ENCODE measurements around the gene FNDC3A.
"Not testable (repeated sequence)": the region's sequence is repeated elsewhere in the genome, so short reads cannot be mapped to it uniquely, and the experiment has no call there.

Gene FNDC3A

DNA sequence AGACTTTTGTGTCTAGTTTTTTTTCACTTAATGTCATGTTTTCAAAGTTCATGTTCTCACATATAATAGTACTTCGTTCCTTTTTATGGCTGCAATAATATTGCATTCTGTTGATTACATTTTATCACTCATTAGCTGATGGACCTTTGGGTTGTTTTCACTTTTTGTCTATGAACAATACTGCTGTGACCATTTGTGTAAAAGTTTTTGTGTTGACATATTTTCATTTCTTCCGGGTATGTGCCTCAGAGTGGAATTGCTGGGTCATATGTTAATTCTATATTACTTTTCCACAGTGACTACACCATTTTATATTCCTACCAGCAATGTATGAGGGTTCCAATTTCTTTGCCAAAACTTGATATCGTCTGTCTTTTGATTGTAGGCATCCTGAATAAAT, 158.6 kb downstream of the FNDC3A start:
- TF ChIP-seq, protein P1, sequence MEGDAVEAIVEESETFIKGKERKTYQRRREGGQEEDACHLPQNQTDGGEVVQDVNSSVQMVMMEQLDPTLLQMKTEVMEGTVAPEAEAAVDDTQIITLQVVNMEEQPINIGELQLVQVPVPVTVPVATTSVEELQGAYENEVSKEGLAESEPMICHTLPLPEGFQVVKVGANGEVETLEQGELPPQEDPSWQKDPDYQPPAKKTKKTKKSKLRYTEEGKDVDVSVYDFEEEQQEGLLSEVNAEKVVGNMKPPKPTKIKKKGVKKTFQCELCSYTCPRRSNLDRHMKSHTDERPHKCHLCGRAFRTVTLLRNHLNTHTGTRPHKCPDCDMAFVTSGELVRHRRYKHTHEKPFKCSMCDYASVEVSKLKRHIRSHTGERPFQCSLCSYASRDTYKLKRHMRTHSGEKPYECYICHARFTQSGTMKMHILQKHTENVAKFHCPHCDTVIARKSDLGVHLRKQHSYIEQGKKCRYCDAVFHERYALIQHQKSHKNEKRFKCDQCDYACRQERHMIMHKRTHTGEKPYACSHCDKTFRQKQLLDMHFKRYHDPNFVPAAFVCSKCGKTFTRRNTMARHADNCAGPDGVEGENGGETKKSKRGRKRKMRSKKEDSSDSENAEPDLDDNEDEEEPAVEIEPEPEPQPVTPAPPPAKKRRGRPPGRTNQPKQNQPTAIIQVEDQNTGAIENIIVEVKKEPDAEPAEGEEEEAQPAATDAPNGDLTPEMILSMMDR (IDR thresholded peaks at IDR 0.05; ENCODE audit: insufficient read depth, missing control alignments) = no peak
- FAIRE-seq = no peak
- no peak for DNase-seq (ENCODE audit: insufficient read length, low spot score)

DNA sequence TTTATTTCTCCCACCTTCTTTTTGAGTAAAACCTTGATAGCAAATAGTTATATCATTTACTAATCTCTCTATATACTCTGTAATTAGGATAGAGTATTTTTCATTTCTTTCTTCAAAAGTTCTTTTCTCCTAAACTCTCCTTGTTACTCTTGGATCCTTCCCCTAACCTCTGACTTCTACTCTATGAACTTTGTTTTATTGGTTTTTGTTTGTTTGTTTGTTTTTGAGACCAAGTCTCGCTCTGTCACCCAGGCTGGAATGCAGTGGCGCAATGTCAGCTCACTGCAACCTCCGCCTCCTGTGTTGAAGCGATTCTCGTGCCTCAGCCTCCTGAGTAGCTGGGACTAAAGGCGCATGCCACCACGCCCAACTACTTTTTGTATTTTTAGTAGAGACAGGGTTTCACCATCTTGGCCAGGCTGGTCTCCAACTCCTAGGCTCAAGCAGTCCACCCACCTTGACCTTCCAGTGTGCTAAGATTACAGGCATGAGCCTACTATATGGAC, 161.5 kb downstream of the FNDC3A start:
- not testable (repeated sequence) for FAIRE-seq; DNase-seq (ENCODE audit: insufficient read length, low spot score)

DNA sequence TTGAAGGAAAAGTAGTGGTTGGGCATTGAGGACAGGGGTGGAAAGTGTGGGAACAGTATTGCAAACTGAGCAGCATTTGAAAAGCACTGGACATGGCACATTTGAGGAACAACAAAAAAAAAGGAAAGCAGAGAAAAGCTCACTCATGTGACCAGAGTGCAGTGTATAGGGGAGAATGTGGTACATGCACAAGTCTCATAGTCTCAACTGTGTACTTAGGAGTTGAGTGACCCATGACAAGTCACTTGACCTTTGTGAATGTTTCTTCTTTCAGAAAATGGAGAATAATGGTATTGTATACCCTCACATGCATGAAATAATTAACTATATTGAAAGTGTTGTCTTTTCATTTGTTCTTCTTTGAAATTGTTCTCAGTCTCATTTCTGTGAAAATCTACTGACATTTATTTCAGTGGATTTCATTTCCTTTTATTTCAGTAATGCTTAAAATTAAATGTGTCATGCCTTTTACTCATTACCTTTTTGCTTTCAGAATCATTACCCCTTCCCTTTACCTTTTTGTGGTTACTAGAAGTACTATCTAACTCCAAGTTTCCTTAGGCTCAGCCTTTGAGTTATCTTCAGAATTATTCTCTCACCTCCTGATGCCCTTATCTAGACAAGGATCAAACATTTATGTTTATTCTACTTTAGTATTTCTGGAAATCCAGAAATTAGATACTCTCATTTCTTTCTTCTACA, 165.3 kb downstream of the FNDC3A start:
- FAIRE-seq (no peak), DNase-seq (ENCODE audit: insufficient read length, low spot score) (no peak)
- TF ChIP-seq, protein P1 (IDR thresholded peaks at IDR 0.05; ENCODE audit: insufficient read depth, missing control alignments) = no peak

DNA sequence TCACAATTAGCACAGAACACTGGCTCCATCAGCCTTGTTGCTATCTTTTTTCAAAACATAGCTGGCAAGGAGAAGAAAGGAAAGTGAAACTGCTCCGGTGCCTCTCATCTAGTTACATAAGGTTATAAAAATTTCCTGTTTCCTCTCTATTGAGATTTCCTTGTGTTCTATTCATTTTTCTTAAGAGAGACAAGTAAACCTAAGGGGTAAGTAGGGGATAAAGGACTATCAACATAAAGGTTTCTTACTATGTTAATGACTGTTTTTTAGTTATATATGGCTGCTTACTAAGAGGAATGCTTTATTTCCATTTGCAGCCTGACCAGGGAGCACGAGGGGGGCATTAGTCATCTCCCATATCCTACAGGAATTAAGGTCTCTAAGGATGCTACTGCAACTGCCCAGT, 171.2 kb downstream of the FNDC3A start:
- TF ChIP-seq, protein P1 (IDR thresholded peaks at IDR 0.05; ENCODE audit: insufficient read depth, missing control alignments) = no peak
- FAIRE-seq = no peak
- no peak for DNase-seq (ENCODE audit: insufficient read length, low spot score)

DNA sequence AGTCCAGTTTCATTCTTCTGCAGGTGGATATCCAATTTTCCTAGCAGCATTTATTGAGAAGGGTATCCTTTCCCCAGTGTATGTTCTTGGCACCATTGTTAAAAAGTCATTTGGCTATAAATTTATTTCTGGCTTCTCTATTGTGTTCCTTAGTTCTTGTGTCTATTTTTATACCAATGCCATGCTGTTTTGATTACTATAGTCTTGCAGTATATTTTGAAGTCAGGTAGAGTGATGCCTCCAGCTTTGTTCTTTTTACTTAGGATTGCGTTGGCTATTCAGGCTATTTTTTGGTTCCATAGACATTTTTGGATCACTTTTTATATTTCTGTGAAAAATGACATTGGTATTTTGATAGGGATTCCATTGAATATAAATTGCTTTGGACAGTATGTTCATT, 172.7 kb downstream of the FNDC3A start:
- TF ChIP-seq, protein P1 (IDR thresholded peaks at IDR 0.05; ENCODE audit: insufficient read depth, missing control alignments) = no peak
- no peak for DNase-seq (ENCODE audit: insufficient read length, low spot score)
- FAIRE-seq = no peak

DNA sequence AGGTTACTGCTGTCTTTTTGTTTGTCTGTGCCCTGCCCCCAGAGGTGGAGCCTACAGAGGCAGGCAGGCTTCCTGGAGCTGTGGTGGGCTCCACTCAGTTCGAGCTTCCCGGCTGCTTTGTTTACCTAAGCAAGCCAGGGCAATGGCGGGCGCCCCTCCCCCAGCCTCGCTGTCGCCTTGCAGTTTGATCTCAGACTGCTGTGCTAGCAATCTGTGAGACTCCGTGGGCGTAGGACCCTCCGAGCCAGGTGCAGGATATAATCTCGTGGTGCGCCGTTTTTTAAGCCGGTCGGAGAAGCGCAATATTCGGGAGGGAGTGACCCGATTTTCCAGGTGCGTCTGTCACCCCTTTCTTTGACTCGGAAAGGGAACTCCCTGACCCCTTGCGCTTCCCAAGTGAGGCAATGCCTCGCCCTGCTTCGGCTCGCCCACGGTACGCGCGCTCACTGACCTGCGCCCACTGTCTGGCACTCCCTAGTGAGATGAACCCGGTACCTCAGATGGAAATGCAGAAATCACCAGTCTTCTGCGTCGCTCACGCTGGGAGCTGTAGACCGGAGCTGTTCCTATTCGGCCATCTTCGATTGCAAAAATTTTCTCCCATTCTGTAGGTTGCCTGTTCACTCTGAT, 182.4 kb downstream of the FNDC3A start:
- DNase-seq (ENCODE audit: insufficient read length, low spot score); FAIRE-seq: not testable (repeated sequence)

DNA sequence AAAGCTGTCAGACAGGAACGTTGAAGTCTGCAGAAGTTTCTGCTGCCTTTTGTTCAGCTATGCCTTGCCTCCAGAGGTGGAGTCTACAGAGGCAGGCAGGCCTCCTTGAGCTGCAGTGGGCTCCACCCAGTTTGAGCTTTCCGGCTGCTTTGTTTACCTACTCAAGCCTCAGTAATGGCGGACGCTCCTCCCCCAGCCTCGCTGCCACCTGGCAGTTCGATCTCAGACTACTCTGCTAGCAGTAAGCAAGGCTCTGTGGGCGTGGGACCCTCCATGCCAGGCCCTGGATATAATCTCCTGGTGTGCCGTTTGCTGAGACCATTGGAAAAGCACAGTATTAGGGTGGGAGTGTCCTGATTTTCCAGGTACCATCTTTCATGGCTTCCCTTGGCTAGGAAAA, 187.4 kb downstream of the FNDC3A start:
- not testable (repeated sequence) for DNase-seq (ENCODE audit: insufficient read length, low spot score); FAIRE-seq

DNA sequence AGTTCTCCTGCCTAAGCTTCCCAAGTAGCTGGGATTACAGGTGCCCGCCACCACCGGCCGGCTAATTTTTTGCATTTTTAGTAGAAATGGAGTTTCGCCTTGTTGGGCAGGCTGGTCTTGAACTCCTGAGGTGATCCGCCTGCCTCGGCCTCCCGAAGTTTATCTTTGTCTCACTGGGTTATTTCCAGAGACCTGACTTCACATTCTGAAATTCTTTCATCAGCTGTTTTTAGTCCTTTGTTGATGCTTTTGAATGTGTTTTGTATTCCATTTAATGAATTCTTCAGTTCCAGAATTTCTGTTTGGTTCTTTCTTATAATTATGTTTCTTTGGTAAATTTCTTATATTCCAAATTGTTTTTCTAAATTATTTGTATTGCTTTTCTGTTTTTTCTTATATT, 189.0 kb downstream of the FNDC3A start:
- TF ChIP-seq, protein P1 (IDR thresholded peaks at IDR 0.05; ENCODE audit: insufficient read depth, missing control alignments) = no peak
- FAIRE-seq (no peak), DNase-seq (ENCODE audit: insufficient read length, low spot score) (no peak)

Measured in D721Med (cell line).